ENCODE data around the gene FMNL2.

FMNL2 gene

DNA sequence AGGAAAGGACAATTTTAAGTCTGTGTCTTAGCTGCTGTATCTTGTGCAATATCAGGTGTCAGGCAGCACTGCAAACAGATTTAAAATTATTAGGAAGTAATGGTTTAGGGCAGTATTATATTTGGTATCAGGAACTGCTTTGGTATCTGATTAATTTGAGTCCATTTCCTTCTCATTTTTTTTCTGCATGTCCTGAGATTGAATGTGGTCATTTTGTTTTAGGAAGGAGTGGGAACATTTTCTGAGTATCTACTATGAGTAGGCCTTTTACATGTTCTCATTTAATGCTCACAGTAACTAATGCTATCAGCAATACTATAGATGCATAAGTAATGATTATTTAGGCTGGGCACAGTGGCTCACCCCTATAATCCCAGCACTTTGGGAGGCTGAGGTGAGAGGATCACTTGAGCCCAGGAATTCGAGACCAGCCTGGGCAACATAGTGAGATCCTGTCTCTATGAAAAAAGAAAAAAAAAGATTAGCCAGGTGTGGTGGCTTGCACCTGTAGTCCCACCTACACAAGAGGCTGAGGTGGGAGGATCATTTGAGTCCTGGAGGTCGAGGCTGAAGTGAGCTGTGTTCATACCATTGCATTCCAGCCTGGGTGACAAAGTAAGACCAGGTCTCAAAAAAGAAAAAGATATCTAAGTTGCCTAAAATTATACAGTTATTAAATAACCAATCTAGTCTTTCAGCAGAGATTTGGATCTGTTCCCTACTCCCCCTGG lies 4.7 kb downstream of the FMNL2 start:
- DNase-seq: no peak

DNA sequence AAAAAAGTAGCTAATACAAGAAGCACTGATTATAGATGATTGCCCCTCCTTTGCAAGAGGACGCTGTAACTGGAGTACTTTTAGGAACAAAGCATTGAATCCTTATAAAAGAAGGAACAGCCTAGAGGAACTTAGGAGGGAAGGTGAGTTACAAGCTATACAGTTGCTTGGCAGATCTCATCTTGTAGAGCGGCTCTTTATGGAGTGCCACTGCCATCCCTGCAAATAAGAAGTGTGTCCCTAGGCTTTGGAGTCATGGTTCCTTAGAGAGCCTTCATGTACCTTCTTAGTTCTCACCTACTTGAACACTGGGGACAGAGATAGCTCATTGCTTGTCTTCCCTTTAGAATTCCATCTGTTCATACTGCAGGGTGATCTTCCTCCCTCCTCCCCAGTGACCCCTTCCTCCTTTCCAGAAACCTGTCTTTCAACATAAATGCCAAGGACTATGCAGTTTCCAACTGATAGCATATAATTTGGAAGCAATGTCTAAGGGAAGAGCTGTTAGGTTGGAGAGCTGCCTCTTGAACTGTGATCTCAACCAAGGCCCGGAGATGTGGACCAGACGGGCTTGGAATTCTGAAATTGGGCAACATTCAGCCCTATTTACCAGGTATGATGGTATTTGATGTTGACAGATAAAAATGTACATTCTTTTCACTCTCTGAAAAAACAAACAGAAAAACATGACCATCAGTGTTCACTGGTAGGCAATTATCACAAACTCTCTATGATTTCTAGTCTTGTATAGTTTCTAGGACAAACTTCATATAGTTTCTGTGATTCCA lies 7.5 kb downstream of the FMNL2 start:
- no peak for DNase-seq

DNA sequence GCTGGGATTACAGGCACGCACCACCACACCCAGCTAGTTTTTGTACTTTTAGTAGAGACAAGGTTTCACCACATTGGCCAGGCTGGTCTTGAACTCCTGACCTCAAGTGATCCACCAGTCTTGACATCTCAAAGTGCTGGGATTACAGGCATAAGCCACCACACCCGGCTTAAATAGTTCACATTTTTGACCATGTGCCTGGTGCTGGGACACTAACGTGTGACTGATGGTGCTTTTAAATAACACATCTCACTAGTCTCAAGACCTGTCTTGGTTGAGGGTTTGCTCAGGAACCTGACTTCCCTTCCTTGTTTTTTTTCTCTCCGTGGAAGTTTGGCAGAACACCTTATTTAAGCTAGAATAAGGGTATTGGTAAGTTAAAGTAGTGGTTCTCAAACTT lies 8.5 kb downstream of the FMNL2 start:
- no peak for DNase-seq

DNA sequence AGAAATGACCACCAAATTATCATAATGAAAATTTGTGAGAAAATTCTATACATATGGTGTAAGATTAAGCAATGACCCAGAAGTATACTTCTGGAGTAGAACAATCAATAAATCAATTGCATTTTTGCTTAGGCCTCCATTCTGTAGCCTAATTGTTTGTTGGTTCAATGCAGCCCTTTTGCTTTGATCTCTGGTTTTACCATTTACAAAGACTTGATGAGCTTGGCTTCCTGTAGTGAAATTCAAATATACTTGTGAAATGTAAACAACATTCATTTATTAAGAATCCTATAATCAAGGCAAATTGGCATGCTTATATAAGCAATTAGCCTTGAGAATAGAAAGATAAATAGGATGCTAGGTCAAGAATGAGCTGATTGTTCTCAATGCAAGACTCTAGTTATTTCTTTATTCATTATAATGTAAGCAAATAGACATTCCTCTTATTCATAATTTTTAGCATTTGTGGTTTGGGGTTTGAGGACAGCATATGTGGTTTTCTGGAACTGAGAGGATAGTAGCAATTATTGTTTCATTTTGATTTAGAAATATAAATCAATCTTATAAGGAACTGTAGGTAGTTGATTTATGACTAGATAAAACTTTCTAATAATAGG lies 9.7 kb downstream of the FMNL2 start:
- DNase-seq: no peak

DNA sequence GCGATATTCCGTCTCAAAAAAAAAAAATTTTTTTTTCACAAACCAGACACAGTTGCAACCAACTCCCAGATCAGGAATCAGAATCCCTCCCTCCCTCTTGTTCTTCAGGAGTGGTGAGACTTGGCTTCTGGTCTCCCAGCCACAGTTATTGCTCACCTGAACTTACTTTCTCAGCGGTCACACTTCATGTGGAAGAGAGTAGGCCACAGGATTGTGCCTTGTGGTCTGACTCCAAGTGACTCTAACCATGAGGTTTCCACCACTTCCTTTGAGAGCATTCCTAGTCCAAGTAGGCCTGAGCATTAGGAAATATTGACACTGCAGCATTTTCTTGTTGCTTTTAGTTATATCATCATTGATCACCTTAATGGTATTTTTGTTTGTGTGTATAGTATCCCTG lies 12.1 kb downstream of the FMNL2 start:
- no peak for DNase-seq

DNA sequence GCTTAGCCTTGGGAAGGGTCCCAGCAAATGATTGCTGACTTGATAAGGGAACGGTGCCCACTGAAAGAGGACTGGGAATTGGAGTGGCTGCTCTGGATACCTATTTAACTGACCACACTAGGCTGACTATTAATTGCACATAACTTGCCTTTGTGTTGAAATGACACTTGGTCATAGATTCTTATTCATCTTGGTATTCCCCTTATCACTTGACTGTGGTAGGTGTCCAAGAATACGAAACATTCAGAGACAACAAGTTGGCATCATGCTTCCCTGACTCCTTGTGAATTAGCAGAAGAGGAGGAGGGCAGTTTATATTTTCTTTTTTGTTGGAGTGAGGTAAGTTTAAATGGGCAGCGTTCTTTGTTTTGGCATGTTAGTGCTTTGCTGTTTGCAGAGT lies 13.4 kb downstream of the FMNL2 start:
- no peak for DNase-seq

DNA sequence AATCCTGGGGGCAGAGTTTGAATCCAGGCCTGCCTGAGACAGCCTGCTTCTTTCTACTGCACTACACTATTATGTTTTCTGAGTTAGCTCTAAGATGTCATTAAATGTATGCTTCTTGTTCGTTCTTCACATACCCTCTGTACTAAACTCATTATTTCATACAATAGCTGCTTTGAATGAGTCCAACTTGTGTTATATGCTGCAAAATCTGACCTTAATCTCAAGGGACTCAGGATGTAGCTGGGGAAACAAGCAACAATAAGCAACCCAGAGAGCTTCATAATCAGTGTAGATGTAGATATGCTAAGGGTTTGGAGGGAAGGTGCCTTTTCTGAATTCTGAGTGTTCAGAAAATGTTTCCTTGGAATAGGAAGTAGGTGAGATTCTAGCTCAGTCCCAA lies 14.4 kb downstream of the FMNL2 start:
- no peak for DNase-seq

DNA sequence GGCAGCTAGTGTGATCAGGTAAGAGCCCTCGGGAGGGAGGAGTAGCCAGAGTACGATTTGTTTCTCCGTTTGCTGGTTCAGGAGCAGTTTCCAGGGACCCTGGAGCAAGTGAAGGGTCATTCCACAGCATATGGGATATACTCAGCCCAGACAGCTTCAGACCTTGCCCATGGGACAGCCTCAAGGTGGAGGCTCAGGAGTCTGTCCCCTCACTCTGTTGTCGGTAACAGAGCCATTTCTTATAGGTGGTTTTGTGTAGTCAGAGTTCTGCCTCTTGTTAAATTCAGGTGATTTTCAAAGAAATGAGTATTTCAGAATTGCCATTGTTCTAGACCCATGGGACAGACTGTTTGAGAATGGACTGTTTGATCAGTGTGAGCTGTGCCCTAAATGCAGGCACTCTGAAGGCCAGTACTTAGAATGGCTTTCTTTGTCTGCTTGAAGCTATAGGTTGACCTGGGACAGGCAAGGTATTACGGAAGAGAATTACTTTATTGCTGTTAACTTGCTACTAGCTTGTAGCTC lies 15.2 kb downstream of the FMNL2 start:
- DNase-seq: no peak

DNA sequence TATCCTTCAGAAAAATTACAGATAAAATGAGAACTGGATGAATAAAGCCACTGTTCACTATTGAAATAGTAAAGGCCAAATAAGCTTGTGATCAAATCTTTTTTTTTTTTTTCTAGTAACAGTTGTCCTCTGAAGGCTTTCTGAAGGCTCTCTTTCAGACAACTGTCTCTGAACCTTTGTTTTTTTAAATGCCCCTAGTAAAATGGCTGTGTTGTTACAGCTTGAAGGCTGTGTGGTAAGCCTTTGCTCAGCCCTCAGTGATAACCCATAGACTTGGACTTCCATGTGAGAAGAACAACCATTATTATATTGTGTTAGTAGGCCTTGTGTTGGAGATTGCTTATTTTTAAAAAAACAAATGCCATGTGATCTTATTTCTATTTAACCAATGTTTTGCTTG lies 17.6 kb downstream of the FMNL2 start:
- DNase-seq: peak in 1 of 2 donors; percentile 34

DNA sequence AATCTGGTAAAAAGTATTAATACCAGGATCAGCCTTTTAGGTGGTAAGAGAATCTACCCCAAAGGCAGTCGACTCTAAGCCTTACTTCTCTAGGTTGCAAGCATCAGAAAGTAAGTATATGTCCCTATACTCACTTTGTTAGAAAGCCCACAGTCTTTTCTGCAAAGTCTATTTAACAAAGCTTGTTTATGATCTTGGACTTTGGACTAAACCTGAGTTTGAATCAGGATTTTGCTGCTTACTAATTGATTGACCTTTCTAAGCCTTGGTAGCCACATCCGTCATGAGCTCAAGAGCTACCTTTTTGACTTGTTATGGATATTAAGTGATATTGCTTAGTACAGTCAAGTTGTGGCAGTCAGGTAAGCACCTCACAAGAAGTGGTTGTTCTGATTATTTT lies 18.4 kb downstream of the FMNL2 start:
- DNase-seq: no peak

DNA sequence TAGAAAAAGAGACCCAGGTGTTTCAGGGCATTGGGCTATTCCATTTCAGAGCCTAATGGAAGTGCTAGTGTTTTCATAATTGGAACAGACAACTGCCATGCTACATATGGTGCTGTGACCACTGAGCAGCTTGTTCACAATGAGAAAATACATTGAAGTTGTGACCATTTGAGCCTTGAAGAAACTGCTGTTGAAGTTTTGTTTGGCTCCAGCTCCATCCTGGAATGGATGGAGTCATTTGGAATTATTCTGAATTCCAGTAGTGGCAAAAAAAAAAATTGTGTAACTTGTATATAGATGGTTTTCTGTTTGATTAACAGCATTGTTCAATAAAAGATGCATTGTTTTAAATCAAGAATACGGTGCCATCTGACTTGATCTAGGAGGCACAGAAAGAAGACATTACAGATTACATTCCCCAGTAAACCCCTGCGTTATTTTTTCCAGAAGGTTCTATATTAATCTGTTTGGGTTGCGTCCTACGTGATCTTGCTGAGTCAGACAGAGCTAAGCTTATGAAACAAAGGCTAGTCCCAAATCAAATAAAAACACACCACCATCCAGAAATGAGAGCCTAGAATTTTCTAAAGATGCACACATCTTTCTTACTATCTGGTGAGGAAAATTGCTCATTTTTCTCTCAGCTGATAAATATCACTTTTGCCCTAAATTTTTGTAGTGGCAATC lies 19.2 kb downstream of the FMNL2 start:
- no peak for DNase-seq

DNA sequence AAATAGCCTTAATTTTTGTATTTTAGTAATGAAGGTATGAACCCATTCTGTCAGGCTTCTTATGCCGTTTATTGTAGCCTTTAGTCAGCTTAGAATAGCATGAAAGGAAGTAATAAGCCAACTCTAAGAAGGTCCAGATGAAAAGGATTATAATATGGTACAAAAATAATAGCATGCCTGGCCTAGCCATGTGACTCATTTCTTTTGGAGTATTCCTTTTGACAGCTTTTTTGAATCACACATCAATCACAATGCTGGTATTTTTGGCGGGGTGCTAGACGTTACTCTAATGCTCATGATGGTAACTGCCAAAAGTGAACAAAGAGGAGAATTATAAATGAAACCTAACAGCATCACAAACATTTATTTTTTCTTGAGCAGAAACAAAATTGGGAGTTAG lies 19.9 kb downstream of the FMNL2 start:
- peak in 1 of 2 donors; percentile 53 for DNase-seq

DNA sequence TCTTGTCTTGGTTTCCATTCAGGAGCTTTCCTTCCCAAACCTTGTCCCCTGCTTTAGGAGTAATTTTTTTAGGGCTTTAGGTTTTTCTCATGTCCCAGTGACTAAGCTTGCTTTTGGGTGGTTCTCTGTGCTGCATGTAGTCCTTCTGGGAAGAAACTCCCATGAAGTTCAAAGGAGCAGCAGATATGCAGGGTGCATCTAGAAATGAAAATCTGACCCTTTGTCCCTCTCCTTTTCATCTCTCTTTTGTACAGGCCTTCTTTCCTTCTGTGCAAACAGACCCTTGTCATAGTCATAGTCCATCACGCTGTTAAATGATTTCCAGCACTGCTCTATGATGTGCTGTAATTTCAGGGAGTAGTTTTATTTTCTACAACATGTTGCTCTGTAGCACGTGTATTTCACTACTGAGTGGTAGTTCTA lies 20.4 kb downstream of the FMNL2 start:
- DNase-seq: no peak

DNA sequence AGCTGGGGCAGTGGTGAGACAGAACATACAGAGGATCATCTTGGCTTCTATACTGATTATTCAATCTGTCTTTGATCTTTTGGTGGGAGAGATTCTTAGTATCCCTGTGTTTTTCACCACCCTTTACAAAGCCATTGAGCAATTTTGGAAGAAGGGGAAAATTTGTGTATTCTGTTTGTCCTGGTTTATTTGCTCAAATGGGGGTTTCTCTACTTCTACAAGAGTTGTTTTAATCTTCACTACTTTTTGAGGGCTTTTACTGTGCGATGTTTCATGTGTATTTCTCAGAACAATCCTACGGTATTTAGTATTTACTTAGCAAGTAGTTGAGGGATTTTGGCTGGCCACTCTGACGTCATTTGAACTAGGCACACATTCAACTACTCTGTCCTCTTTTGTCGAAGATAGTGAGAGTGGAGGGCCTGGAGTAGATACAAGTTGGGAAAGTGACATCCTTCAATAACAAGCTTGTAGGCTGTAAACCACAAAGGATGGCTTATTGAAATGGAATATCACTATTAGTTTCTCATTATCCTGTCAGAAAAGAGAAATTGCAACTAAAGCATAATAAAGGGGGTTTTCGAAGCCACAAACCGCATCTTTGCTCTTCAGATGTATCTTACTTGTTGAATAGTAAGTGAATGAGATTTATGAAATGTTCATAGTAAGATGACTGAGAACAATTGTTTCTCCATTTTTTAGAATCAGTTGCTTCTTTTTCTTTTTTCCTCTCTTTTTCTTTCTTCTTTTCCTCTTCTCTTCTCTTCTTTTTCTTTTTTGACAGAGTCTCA lies 24.8 kb downstream of the FMNL2 start:
- DNase-seq: no peak

DNA sequence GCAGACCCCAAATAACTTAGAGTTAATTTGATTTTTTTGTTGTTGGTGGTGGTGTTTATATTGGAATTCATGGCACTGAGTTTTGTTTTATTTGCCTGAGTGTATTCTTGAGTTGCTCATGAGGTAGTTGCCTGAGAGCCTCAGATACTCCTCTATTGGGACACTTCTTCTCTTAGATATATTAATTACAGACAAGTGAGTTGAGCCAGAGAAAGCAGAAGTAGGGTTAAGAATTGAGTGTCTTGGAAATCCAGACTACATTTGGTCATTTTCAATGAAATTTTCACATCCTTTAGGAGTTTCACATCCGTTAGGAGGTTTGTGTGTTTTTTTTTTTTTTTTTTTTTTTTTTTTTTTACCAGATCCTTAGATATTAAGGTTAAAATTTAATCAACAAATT lies 29.0 kb downstream of the FMNL2 start:
- no peak for DNase-seq

DNA sequence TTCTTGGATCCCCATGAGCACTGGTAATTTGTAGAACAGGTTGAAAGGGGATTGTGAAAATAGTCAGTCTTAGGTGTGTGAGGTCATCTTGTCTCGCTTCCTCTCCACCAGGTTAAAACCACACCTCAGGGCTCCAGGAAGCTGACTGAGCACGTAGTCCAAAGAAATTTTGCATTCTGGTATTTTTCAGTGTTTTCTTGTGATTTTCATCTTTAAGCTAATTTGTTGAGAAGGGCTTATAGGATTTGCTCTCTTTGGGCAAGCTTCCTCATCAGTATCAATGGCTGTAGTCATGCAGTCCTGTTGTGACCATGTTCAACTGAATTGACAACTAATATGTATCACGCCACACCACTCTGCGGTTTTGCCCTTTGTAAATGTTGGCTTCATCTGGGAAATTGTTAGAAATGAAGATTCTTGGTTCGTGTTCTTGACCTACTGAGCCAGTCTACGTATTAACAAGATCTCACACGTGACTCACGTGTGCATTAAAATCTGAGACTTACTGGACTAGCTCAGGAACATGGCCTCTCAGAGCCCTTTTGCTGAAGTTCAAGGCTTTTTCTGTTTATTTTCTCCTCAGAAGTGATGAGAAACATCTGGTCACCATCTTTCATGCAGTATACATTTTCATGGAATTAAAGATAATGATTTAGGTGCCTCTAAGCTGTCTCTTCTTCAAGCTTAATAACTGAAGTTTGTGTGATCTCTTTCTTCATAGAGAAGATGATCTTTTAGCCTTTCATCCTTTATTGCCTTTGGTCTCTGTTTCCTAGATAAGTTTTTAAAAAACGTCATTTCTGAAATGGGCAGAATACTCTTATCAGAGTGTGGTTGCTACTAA lies 32.8 kb downstream of the FMNL2 start:
- DNase-seq: no peak

DNA sequence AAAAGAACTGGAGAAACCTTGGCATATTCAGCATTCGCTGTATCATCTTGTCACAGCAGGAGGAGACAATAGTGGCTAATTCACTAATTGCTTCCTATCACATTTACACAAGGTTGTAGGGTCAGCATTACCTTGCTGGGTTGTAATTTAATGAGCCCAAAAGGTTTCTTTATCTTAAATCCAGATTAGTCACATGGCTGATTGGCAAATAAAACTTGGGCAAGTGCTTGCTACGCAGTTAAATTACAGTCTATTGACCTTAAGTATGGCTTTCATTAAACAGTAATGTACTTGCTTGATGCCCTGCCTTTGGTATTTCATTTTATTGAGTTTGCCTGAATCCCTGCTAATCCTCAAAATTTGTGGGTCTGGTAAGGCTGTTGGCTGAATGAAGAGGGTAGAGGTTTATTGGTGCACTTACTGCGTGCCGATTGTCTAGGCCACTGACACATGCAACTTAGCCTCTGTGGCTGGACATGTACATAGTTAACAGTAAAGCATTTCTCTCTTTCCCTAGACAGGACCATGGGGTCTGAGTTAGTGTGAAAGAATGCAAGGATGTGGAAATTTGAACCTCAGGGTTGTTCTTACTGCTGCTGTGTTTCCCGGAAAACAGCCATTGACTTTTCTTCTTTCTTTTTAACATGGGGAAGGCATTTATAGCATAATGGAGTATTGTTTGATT lies 34.3 kb downstream of the FMNL2 start:
- no peak for DNase-seq

DNA sequence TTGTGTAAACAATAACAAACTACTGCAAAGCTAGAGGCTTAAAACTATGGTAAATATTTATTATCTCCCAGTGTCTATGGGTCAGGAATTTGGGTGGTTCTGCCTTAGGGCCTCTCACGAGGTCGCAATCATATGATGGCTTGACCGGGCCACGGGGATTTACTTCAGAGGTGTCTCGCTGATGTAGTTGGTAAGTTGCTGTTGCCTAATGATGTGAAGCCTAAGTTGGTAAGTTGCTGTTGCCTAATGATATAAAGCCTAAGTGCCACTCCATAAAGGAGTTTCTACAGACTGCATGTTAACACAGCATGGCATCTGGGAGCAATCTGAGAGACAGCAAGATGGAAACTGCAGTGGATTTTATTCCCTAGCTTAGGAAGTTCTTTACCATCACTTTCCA lies 35.8 kb downstream of the FMNL2 start:
- no peak for DNase-seq

DNA sequence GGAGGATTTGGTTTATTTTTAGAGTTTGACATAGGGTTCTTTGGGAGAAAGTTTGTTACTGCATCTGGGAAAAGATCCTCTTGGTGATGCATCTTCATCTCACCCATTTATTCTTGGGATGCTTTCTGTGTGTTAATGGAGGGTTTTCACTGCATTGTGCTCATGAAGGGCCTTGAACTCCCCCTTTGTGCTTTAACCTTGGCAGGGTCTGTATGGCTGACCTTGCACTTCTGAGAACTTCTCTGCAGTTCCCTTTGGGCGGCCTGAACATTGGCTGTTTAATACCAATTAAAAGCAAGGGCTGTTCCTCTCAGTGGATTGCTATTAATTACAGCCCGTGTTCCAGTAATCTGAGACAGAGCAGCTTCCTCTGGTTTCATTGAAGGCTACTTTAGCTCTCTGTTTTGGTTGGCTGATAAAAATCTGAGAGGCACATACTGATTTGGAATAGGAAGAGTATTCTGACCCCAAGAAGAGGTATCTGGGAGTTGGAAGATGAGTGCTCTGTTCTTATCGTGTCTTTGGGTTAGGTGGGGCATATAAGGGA lies 37.5 kb downstream of the FMNL2 start:
- no peak for DNase-seq

DNA sequence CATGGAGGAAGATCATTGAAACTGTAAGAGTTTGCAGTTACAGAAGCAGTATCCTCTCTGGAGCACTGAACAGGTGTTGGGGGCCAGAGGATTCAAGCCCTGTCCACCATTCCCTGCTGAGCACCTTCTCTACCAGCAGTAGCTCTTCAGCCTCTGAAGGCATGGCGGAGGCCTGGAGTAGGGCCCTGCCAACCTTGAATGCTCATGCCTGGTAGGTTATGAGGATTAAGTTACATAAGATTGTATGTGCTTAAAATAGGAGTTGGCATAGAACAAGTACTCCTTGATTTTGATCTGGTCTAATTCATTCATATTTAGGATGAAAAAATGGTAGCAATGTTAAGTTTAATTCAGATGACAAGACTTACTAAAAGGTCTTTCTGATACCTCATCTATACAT lies 40.2 kb downstream of the FMNL2 start:
- DNase-seq: no peak

Data from hippocampal formation (tissue), 2 donors.